Measurements from ENCODE around the gene CRHR2. TPM values are rescaled to one million over a fixed set of nuclear protein-coding genes. Genes with fewer than 3 reads are reported as not detected.
"Not testable (repeated sequence)": the region's sequence is repeated elsewhere in the genome, so short reads cannot be mapped to it uniquely, and the experiment has no call there.

CRHR2 gene
- total and polyA plus RNA-seq, 9 donors: 0.40 to 3.5 (median 1.9) TPM

DNA sequence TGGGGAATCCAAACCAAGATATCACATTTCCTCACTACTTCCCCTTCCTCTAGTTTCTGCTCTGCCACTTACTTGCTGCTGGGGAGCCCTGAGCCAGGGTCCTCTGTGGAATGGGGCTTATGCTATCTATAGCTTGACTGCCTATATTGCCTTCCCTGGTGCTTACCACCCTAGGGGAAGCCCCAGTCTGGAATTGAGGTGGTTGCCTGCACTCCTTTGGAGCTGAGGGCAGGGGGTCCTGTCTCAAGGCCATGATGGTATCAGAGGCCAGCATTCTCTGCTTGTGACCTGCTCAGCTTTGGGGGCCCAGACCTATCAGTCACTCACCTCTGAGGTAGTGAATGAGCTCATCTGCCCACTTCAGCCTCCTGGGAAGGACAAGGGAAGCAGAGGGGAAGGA, 40.4 kb upstream of the CRHR2 start:
- no peak for DNase-seq
- no peaks in the 10 kb centered on the region for H3K36me3 ChIP-seq (ENCODE audit: control insufficient read depth, insufficient read depth, low read length)
- no peaks in the 10 kb centered on the region for H3K4me1 ChIP-seq (ENCODE audit: control insufficient read depth, insufficient read depth, low read length)
- peaks cover 17% of the 10 kb centered on the region for H3K27me3 ChIP-seq (ENCODE audit: control insufficient read depth, insufficient read depth, low read length)
- no peak overlapping the region for H3K4me3 ChIP-seq (ENCODE audit: low read length)
- no peak overlapping the region for H3K27ac ChIP-seq (ENCODE audit: low read length)
- H3K9me3 ChIP-seq (replicated peaks; ENCODE audit: control insufficient read depth, low read depth, low read length): peaks cover 3% of the 10 kb centered on the region

DNA sequence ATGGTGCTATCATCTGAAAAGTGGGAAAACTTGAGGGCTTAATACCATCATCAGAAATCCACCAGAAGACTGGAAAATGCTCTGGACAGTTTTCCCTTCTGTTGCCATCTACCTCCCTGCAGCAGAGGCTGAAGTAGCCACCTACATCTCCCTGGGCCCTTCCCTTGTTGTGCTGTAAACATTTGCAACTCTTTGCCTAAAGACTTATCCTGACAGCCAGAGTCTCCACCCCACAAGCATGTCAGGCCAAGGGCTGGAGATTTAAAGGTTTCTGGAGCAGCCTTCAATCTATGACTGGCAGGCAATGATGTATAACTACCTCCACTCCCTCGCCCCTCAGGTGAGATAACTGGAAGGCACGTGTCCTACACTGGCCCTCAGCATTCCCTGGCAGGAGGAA, 39.9 kb upstream of the CRHR2 start:
- Histone ChIP-seq H3K36me3 (ENCODE audit: control insufficient read depth, insufficient read depth, low read length) (no peaks in the 10 kb centered on the region), H3K9me3 (replicated peaks; ENCODE audit: control insufficient read depth, low read depth, low read length) (peaks cover 5% of the 10 kb centered on the region), H3K4me3 (ENCODE audit: low read length) (no peak overlapping the region), H3K27me3 (ENCODE audit: control insufficient read depth, insufficient read depth, low read length) (peaks cover 17% of the 10 kb centered on the region), H3K27ac (ENCODE audit: low read length) (no peak overlapping the region), H3K4me1 (ENCODE audit: control insufficient read depth, insufficient read depth, low read length) (no peaks in the 10 kb centered on the region)
- no peak for DNase-seq
- WGBS (ENCODE audit: insufficient coverage): no CpG with 5 or more reads among the region's 2 CpGs

DNA sequence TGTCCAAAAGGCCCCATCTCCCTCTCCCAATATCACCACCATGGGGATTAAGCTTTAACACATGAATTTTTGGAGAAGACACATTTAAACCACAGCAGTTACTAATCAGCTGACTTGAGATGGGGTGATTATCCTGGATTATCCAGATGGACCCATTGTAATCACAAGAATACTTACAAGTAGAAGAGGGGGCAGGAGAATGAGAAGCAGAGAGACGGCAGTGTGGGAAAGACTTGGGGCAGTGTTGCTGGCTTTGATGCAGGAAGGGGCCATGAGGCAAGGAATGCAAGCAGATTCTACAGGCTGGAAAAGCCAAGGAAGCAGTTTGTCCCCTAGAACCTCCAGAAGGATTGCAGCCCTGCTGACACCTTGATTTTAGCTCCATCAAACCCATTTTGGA, 39.0 kb upstream of the CRHR2 start:
- H3K9me3 ChIP-seq (replicated peaks; ENCODE audit: control insufficient read depth, low read depth, low read length): peaks cover 5% of the 10 kb centered on the region
- 67% methylated on average over 1 of the region's 1 CpG for WGBS (ENCODE audit: insufficient coverage)
- H3K4me3 ChIP-seq (ENCODE audit: low read length): no peak overlapping the region
- H3K36me3 ChIP-seq (ENCODE audit: control insufficient read depth, insufficient read depth, low read length): no peaks in the 10 kb centered on the region
- H3K27me3 ChIP-seq (ENCODE audit: control insufficient read depth, insufficient read depth, low read length): peaks cover 18% of the 10 kb centered on the region
- no peak overlapping the region for H3K27ac ChIP-seq (ENCODE audit: low read length)
- no peaks in the 10 kb centered on the region for H3K4me1 ChIP-seq (ENCODE audit: control insufficient read depth, insufficient read depth, low read length)
- no peak for DNase-seq

DNA sequence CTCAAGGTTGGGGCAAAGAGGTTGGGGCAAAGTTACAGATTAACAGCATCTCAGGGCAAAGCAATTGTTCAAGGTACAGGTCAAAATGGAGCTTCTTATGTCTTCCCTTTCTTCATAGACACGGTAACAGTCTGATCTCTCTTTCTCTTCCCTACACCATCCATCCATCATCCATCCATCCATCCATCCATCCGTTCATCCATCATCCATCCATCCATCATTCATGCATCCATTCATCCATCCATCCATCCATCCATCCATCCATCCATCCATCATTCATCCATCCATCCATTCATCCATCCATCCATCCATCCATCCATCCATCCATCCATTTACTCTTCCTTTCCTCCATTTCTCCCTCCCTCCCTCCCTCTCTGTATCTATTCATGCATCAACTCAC, 37.2 kb upstream of the CRHR2 start:
- H3K36me3 ChIP-seq (ENCODE audit: control insufficient read depth, insufficient read depth, low read length); DNase-seq; H3K9me3 ChIP-seq (replicated peaks; ENCODE audit: control insufficient read depth, low read depth, low read length); H3K4me3 ChIP-seq (ENCODE audit: low read length); H3K27ac ChIP-seq (ENCODE audit: low read length); H3K4me1 ChIP-seq (ENCODE audit: control insufficient read depth, insufficient read depth, low read length): not testable (repeated sequence)
- H3K27me3 ChIP-seq (ENCODE audit: control insufficient read depth, insufficient read depth, low read length): peaks cover 16% of the 10 kb centered on the region
- WGBS (ENCODE audit: insufficient coverage): 85% methylated on average over 2 of the region's 2 CpGs

DNA sequence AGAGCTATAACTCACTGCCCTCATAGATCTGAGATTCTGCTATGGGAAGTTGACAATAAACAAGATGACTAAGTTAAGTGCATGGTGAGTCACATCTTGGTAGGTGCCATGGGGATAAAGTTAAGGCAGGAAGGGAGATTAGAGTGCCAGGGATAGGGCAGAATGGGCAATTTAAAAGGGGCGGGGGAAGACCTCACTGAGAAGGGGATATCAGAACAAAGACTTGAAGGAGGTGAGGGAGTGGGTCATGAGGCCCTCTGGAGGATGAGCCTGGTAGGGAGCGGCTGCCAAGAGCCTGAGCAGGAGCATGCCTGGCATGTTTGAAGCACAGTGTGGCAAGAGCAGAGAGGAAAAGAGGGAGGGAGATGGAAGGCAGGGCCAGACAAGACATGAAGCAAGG, 34.9 kb upstream of the CRHR2 start:
- 47% methylated on average over 2 of the region's 2 CpGs for WGBS (ENCODE audit: insufficient coverage)

DNA sequence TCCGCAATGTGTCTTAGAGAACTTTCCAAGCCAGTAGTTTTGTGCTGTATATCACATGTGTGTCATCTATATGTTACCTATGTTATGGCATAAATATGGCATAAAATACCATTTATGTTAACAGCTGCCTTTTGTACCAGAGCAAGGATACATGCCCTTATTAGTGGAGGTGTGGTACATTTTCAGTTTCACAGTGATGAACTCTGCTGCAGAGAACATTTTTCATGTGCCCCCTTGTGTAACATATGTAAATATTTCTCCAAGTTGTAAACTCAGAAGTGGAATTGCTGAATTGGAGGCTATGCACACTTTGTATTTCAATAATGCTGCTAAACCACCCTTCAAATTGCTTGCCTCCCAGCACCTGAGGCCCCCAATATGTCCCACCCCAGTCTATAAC, 31.9 kb upstream of the CRHR2 start:
- Histone ChIP-seq H3K4me3 (ENCODE audit: low read length) (no peak overlapping the region), H3K27ac (ENCODE audit: low read length) (no peak overlapping the region), H3K9me3 (replicated peaks; ENCODE audit: control insufficient read depth, low read depth, low read length) (peaks cover 5% of the 10 kb centered on the region), H3K36me3 (ENCODE audit: control insufficient read depth, insufficient read depth, low read length) (no peaks in the 10 kb centered on the region), H3K4me1 (ENCODE audit: control insufficient read depth, insufficient read depth, low read length) (no peaks in the 10 kb centered on the region), H3K27me3 (ENCODE audit: control insufficient read depth, insufficient read depth, low read length) (peaks cover 3% of the 10 kb centered on the region)
- DNase-seq: no peak
- WGBS (ENCODE audit: insufficient coverage): no CpG with 5 or more reads among the region's 1 CpG

More for the DNA sequence above, 34.9 kb upstream of the CRHR2 start:
- Histone ChIP-seq H3K4me1 (ENCODE audit: control insufficient read depth, insufficient read depth, low read length) (no peaks in the 10 kb centered on the region), H3K27ac (ENCODE audit: low read length) (no peak overlapping the region), H3K9me3 (replicated peaks; ENCODE audit: control insufficient read depth, low read depth, low read length) (peaks cover 5% of the 10 kb centered on the region), H3K27me3 (ENCODE audit: control insufficient read depth, insufficient read depth, low read length) (peaks cover 7% of the 10 kb centered on the region), H3K36me3 (ENCODE audit: control insufficient read depth, insufficient read depth, low read length) (no peaks in the 10 kb centered on the region), H3K4me3 (ENCODE audit: low read length) (no peak overlapping the region)
- no peak for DNase-seq

DNA sequence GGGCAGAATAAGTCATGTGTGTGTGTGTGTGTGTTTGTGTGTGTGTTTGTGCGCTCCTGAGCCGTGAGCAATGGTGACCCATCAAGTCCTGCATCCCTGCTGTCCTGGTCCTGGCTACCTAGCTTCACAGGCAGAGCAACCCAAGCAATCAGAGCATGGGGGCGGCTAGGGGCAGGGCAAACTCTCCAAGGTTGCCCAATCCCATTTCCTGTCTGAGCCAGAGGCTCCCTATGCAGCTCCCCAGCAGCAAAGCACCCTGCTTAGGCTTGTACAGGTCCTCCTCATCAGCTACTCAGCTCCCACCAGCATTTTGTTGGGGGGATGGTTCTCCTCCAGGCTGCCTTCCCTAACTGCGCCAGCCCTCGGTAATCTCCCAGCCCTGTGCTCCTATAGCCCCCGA, 31.1 kb upstream of the CRHR2 start:
- Histone ChIP-seq H3K27me3 (ENCODE audit: control insufficient read depth, insufficient read depth, low read length) (peaks cover 3% of the 10 kb centered on the region), H3K27ac (ENCODE audit: low read length) (no peak overlapping the region), H3K36me3 (ENCODE audit: control insufficient read depth, insufficient read depth, low read length) (no peaks in the 10 kb centered on the region), H3K4me3 (ENCODE audit: low read length) (no peak overlapping the region), H3K9me3 (replicated peaks; ENCODE audit: control insufficient read depth, low read depth, low read length) (peaks cover 5% of the 10 kb centered on the region), H3K4me1 (ENCODE audit: control insufficient read depth, insufficient read depth, low read length) (peaks cover 2% of the 10 kb centered on the region)
- WGBS (ENCODE audit: insufficient coverage): 76% methylated on average over 2 of the region's 6 CpGs
- DNase-seq: no peak

DNA sequence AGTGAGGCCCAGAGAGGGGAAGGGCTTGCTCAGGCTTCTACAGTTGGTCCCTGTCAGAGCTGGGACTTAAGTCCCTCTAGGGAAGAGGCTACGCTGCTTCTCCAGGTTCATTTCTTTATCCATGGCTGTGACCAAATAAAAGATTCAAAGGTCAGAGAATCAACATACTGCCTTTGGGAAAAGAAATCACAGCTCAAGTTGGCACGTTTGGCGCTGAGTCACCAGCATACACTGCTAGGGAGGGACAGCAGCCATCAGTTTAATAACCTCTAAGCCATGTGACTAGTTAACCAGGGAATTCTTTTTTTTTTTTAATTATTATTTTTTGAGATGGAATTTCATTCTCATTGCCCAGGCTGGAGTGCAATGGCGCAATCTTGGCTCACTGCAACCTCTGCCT, 28.4 kb upstream of the CRHR2 start:
- Histone ChIP-seq H3K4me1 (ENCODE audit: control insufficient read depth, insufficient read depth, low read length) (peaks cover 13% of the 10 kb centered on the region), H3K27ac (ENCODE audit: low read length) (no peak overlapping the region), H3K27me3 (ENCODE audit: control insufficient read depth, insufficient read depth, low read length) (no peaks in the 10 kb centered on the region), H3K4me3 (ENCODE audit: low read length) (no peak overlapping the region), H3K9me3 (replicated peaks; ENCODE audit: control insufficient read depth, low read depth, low read length) (no peaks in the 10 kb centered on the region), H3K36me3 (ENCODE audit: control insufficient read depth, insufficient read depth, low read length) (no peaks in the 10 kb centered on the region)
- WGBS (ENCODE audit: insufficient coverage): 75% methylated on average over 2 of the region's 4 CpGs
- DNase-seq: no peak

DNA sequence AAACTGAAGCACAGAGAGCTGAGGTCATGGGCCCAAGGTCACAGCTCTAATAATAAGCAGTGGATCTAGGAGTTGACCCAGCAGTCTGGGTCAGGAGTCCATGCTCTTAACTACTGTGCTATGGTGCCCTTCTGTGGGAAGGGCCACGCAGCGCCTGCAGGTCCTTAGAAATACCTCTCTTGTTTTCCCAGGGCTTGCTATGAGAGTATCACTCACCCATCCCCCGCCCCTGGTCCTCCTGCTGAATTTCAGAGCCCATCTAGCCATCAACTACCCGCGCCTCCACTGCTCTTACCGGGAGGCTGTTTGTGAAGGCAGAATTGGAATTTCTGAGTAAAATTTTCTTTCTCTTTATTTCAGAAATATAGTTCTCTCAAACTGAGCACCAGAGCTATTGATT, 27.3 kb upstream of the CRHR2 start:
- H3K27me3 ChIP-seq (ENCODE audit: control insufficient read depth, insufficient read depth, low read length): no peaks in the 10 kb centered on the region
- no peak overlapping the region for H3K4me3 ChIP-seq (ENCODE audit: low read length)
- H3K27ac ChIP-seq (ENCODE audit: low read length): no peak overlapping the region
- no peaks in the 10 kb centered on the region for H3K9me3 ChIP-seq (replicated peaks; ENCODE audit: control insufficient read depth, low read depth, low read length)
- peaks cover 13% of the 10 kb centered on the region for H3K4me1 ChIP-seq (ENCODE audit: control insufficient read depth, insufficient read depth, low read length)
- no peaks in the 10 kb centered on the region for H3K36me3 ChIP-seq (ENCODE audit: control insufficient read depth, insufficient read depth, low read length)
- DNase-seq: no peak
- 40% methylated on average over 1 of the region's 6 CpGs for WGBS (ENCODE audit: insufficient coverage)

DNA sequence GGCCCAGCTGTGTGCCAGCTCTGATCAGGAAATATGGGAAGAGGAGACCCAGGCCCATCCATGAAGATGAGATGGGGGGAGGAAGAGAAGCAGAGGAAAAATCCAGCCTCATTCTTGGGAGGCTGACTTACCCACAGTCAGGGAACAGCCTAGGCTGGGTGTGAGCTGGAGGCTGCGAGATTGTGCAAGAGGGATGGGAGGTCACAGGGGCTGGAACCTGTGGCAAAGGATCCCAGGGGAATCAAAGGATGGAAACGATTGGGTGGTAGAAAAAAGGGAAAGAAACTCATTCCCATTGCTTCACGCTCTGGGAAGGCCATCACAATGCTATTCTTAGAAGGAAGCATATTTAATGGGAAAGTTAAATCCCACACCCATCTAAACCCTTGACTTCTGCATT, 26.7 kb upstream of the CRHR2 start:
- no peaks in the 10 kb centered on the region for H3K36me3 ChIP-seq (ENCODE audit: control insufficient read depth, insufficient read depth, low read length)
- H3K4me3 ChIP-seq (ENCODE audit: low read length): no peak overlapping the region
- H3K27ac ChIP-seq (ENCODE audit: low read length): no peak overlapping the region
- H3K4me1 ChIP-seq (ENCODE audit: control insufficient read depth, insufficient read depth, low read length): peaks cover 13% of the 10 kb centered on the region
- H3K9me3 ChIP-seq (replicated peaks; ENCODE audit: control insufficient read depth, low read depth, low read length): no peaks in the 10 kb centered on the region
- peak; percentile 15 for DNase-seq
- H3K27me3 ChIP-seq (ENCODE audit: control insufficient read depth, insufficient read depth, low read length): no peaks in the 10 kb centered on the region
- 78% methylated on average over 1 of the region's 3 CpGs for WGBS (ENCODE audit: insufficient coverage)

DNA sequence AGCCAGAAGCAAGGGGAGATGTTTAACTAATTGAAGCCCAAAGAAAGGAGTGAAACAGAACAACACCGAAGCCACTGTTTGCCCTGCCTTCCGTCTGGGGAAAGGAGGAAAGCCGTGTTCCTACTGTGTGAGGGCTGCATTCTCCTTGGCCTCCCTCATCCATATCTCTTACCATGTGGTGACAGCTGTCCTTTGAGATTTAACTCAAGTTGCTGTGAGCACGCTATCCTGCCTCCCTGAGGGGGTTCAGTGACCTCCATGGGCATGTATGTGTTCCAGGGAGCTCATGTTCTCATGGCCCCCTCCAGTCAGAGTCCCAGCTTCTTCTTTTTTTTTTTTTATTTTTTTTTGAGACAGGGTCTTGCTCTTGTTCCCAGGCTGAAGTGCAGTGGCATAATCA, 26.2 kb upstream of the CRHR2 start:
- Histone ChIP-seq H3K4me1 (ENCODE audit: control insufficient read depth, insufficient read depth, low read length) (peaks cover 13% of the 10 kb centered on the region), H3K36me3 (ENCODE audit: control insufficient read depth, insufficient read depth, low read length) (no peaks in the 10 kb centered on the region), H3K27me3 (ENCODE audit: control insufficient read depth, insufficient read depth, low read length) (no peaks in the 10 kb centered on the region), H3K27ac (ENCODE audit: low read length) (peak overlapping the region; percentile 13), H3K4me3 (ENCODE audit: low read length) (no peak overlapping the region), H3K9me3 (replicated peaks; ENCODE audit: control insufficient read depth, low read depth, low read length) (no peaks in the 10 kb centered on the region)
- DNase-seq: peak; percentile 35
- WGBS (ENCODE audit: insufficient coverage): no CpG with 5 or more reads among the region's 4 CpGs
